ENCODE results near the gene POLA2.
"Not testable (repeated sequence)": the region's sequence is repeated elsewhere in the genome, so short reads cannot be mapped to it uniquely, and the experiment has no call there.

POLA2 gene

GRCh38 chr11:65260302-65260701 lies 1.5 kb upstream of the POLA2 start:
- no peak overlapping the region for H3K4me3 ChIP-seq (ENCODE audit: low read depth, low read length)
- TF ChIP-seq CTCF (IDR thresholded peaks at IDR 0.05; ENCODE audit: borderline replicate concordance, insufficient read depth, low read depth, low read length) = no peak

- TF ChIP-seq CTCF (IDR thresholded peaks at IDR 0.05; ENCODE audit: borderline replicate concordance, insufficient read depth, low read depth, low read length) = no peak
- H3K4me3 ChIP-seq (ENCODE audit: low read depth, low read length) = peak overlapping the region; percentile 84
Measured at GRCh38 chr11:65260756-65261590, 789 bp upstream of the POLA2 start.

- peak overlapping the region; percentile 84 for H3K4me3 ChIP-seq (ENCODE audit: low read depth, low read length)
Measured at GRCh38 chr11:65262381-65262680, 569 bp downstream of the POLA2 start.

GRCh38 chr11:65262776-65263175 lies 1.0 kb downstream of the POLA2 start:
- peak overlapping the region; percentile 84 for H3K4me3 ChIP-seq (ENCODE audit: low read depth, low read length)

More at GRCh38 chr11:65262381-65262680, 569 bp downstream of the POLA2 start:
- no peak for TF ChIP-seq CTCF (IDR thresholded peaks at IDR 0.05; ENCODE audit: borderline replicate concordance, insufficient read depth, low read depth, low read length)

DNA sequence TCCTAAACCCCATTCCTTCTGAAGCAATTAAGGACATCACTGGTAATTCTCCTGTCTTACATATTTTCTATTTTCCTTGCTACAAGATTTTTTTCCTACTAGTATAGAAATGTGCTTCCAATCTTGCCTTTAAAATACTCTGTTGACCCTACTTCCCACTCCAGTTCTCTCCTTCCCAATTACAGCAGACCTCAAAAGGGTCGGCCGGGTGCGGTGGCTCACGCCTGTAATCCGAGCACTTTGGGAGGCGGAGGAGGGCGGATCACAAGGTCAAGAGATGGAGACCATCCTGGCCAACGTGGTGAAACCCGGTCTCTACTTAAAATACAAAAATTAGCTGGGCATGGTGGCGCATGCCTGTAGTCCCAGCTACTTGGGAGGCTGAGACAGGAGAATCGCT lies 3.0 kb downstream of the POLA2 start:
- not testable (repeated sequence) for H3K4me3 ChIP-seq (ENCODE audit: low read depth, low read length)

More at GRCh38 chr11:65262776-65263175, 1.0 kb downstream of the POLA2 start:
- no peak for TF ChIP-seq CTCF (IDR thresholded peaks at IDR 0.05; ENCODE audit: borderline replicate concordance, insufficient read depth, low read depth, low read length)

DNA sequence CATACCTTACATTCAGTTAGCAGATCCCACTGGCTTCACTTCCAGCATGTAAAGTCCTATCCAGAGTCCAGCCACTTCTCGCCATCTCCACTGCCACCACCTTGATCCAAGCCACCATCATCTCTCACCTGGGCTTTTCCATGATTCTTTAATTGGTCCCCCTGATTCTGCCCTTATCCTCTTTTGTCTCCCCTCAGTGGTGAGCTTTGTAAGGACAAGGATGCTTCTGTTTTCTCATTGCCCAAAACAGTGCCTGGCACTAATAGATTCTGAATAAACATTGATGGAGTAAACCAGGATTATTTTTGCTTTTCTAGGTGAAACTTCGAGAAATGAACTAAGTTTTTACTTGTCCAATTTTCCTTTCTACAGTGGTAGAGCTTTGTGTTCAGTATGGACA lies 4.4 kb downstream of the POLA2 start:
- no peak for TF ChIP-seq CTCF (IDR thresholded peaks at IDR 0.05; ENCODE audit: borderline replicate concordance, insufficient read depth, low read depth, low read length)
- H3K4me3 ChIP-seq (ENCODE audit: low read depth, low read length) = no peak overlapping the region

DNA sequence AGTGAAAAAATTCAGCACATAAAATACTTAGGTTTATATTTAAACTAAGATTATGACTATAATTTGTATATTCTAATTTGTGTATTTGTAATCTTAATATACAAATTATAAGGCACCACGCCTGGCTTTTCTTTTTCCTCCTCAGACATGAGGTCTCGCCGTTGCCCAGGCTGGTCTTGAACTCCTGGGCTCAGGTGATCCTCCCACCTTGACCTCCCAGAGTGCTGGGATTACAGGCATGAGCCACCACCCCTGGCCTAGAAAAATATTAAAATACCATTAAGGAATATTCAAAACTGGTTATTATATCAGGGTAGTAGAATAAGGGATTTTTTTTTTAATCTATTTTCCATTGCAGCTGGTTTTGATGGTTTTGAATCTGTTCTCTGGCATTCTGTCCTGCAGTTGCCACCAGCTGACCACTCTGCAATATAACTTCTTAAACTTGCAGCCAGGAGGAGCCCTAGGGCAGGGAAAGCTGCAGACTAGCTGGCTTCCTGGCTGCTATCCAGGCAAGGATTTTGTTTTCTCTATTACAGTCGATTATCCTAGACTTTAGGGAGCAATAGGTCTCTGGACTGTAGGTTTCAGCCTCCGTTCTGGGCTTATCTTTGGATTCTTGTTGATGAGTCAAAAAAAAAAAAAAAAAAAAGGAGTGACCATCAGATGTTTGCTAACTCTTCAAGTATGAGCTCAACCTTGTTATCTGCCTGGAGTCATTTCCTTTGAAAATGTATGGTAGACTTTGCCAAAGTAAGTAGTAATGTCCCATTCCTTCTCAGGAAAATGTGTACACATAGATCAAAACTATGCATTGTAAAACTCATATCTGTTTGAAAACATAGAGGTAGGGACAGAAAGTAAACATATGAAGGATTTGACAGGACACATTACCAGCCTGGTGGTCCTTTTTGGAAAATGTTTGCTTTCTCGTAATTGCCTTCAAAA lies 13.2 kb downstream of the POLA2 start:
- peak; percentile 59 for TF ChIP-seq CTCF (IDR thresholded peaks at IDR 0.05; ENCODE audit: borderline replicate concordance, insufficient read depth, low read depth, low read length)
- H3K4me3 ChIP-seq (ENCODE audit: low read depth, low read length) = no peak overlapping the region
